SU-DHL-6 (cell line): ENCODE data around the gene INSR.

Experiments used
- H2AFZ ChIP-seq: fragments of 200-600 bp; sonication (generic); 2 replicates; pipeline ENCODE4 v1.6.1; 2014; ENCODE audit warnings: low read depth, mild to moderate bottlenecking, moderate library complexity, mixed read lengths, antibody characterized with exemption, low read length; ENCODE audit not compliant: severe bottlenecking
- H3F3A ChIP-seq: fragments of 200-600 bp; shearing (Covaris generic); 2 replicates; pipeline ENCODE4 v1.6.0; 2016; ENCODE audit warnings: antibody characterized with exemption, mild to moderate bottlenecking; ENCODE audit not compliant: insufficient read depth
- H3K27ac ChIP-seq: fragments of 200-600 bp; sonication (generic); 2 replicates; pipeline ENCODE4 v1.5.1; 2016; ENCODE audit warnings: low read depth, mild to moderate bottlenecking, low read length, moderate library complexity, mixed read lengths
- H3K27me3 ChIP-seq: fragments of 200-600 bp; sonication (generic), shearing (Covaris generic); 2 replicates; pipeline ENCODE4 v1.6.0; 2014; ENCODE audit warnings: mild to moderate bottlenecking, low read length
- H3K36me3 ChIP-seq: fragments of 200-600 bp; sonication (generic); 2 replicates; pipeline ENCODE4 v1.6.1; 2014; ENCODE audit warnings: mild to moderate bottlenecking, low read length, mixed read lengths
- H3K4me2 ChIP-seq: fragments of 300-600, 200-600 bp; shearing (Covaris generic), sonication (generic); 2 replicates; pipeline ENCODE4 v1.6.0; 2014; ENCODE audit warnings: low read length, low read depth, mild to moderate bottlenecking; ENCODE audit not compliant: poor library complexity, severe bottlenecking
- H3K4me3 ChIP-seq: fragments of 200-600 bp; sonication (generic); 2 replicates; pipeline ENCODE4 v1.5.1; 2014; ENCODE audit warnings: antibody characterized with exemption, low read length, mild to moderate bottlenecking, mixed read lengths; ENCODE audit not compliant: insufficient read depth, poor library complexity, severe bottlenecking
- H3K79me2 ChIP-seq: fragments of 200-600 bp; sonication (generic); 2 replicates; pipeline ENCODE4 v1.6.1; 2014; ENCODE audit warnings: mild to moderate bottlenecking, low read length, moderate library complexity; ENCODE audit not compliant: insufficient read depth
- H3K9ac ChIP-seq: fragments of 200-600 bp; sonication (generic); 2 replicates; pipeline ENCODE4 v1.7.0; 2014; ENCODE audit warnings: mild to moderate bottlenecking, low read length
- H3K9me2 ChIP-seq: fragments of 200-600 bp; sonication (generic); replicated peaks from 2 replicates; pipeline ENCODE4 v1.6.1; 2014; ENCODE audit warnings: low read length; ENCODE audit not compliant: insufficient read depth
- H3K9me3 ChIP-seq: fragments of 200-600 bp; sonication (generic); 2 replicates; pipeline ENCODE4 v1.6.1; 2014; ENCODE audit warnings: low read length, mixed read lengths; ENCODE audit not compliant: insufficient read depth
- H4K20me1 ChIP-seq: fragments of 200-600 bp; sonication (generic); 2 replicates; pipeline ENCODE4 v1.6.1; 2014; ENCODE audit warnings: low read depth, mild to moderate bottlenecking, antibody characterized with exemption, low read length, moderate library complexity, mixed read lengths
- CTCF ChIP-seq: fragments of 200-600 bp; sonication (generic); IDR thresholded peaks from one replicate; pipeline ENCODE4 v1.5.1; 2017; ENCODE audit warnings: antibody characterized with exemption, mild to moderate bottlenecking, low read length, moderate library complexity; ENCODE audit not compliant: insufficient read depth, poor library complexity, severe bottlenecking
- EZH2phosphoT487 ChIP-seq: fragments of 200-600 bp; sonication (generic), shearing (Covaris generic); conservative IDR thresholded peaks from 2 replicates; pipeline ENCODE4 v1.6.1; 2018; ENCODE audit warnings: mild to moderate bottlenecking, antibody characterized with exemption, low read length, moderate library complexity, mixed read lengths

The INSR gene

GRCh38 chr19:7088999-7089398, 205.2 kb downstream of the INSR start:
- no peak for TF ChIP-seq CTCF
- no peak for TF ChIP-seq EZH2phosphoT487
- peaks cover 4% of the 10 kb centered on the region; the same call in 1 of the 2 replicates for H3F3A ChIP-seq
- peaks cover 13% of the 10 kb centered on the region for H3K36me3 ChIP-seq
- no peak overlapping the region for H3K4me3 ChIP-seq
- no peaks in the 10 kb centered on the region for H3K9me2 ChIP-seq
- H3K79me2 ChIP-seq, result no peaks in the 10 kb centered on the region
- peaks cover 18% of the 10 kb centered on the region for H3K9me3 ChIP-seq
- H3K4me2 ChIP-seq, result no peak overlapping the region
- no peak overlapping the region for H3K9ac ChIP-seq
- no peak overlapping the region for H3K27ac ChIP-seq
- H2AFZ ChIP-seq, result no peak overlapping the region
- H4K20me1 ChIP-seq, result no peaks in the 10 kb centered on the region
- no peaks in the 10 kb centered on the region for H3K27me3 ChIP-seq

DNA sequence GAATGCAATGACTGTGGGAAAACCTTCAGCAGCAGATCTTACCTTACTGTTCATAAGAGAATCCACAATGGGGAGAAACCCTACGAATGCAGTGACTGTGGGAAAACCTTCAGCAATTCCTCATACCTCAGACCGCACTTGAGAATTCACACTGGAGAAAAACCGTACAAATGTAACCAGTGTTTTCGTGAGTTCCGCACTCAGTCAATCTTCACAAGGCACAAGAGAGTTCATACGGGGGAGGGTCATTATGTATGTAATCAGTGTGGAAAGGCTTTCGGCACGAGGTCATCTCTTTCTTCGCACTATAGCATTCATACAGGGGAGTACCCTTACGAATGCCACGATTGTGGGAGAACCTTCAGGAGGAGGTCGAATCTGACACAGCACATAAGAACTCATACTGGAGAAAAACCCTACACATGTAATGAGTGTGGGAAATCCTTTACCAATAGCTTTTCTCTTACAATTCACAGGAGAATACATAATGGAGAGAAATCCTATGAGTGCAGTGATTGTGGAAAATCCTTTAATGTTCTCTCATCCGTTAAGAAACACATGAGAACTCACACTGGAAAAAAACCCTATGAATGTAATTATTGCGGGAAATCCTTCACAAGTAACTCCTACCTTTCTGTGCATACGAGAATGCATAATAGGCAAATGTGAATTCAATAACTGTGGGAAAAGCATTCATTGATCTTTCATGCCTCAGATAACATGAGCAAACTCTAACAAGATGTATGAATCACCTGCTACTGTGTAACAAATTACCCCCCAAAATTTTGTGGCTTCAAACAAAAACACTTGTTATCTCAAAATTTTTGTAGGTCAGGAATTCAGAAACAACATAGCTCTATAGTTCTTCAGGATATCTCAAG, 210.9 kb downstream of the INSR start:
- Histone ChIP-seq H3K9ac (no peak overlapping the region), H3K9me2 (no peaks in the 10 kb centered on the region), H4K20me1 (no peaks in the 10 kb centered on the region), H3K4me2 (no peak overlapping the region), H3K4me3 (no peak overlapping the region), H3F3A (peaks cover 13% of the 10 kb centered on the region), H3K9me3 (peaks cover 63% of the 10 kb centered on the region), H2AFZ (no peak overlapping the region), H3K36me3 (peaks cover 67% of the 10 kb centered on the region), H3K79me2 (no peaks in the 10 kb centered on the region), H3K27me3 (no peaks in the 10 kb centered on the region), H3K27ac (no peak overlapping the region)
- no peak for TF ChIP-seq EZH2phosphoT487
- TF ChIP-seq CTCF, result no peak

GRCh38 chr19:7078008-7078407, 216.2 kb downstream of the INSR start:
- Histone ChIP-seq H3F3A (peaks cover 9% of the 10 kb centered on the region; the same call in 1 of the 2 replicates), H3K36me3 (peaks cover 76% of the 10 kb centered on the region), H3K79me2 (no peaks in the 10 kb centered on the region), H3K27ac (no peak overlapping the region), H3K9me3 (peaks cover 47% of the 10 kb centered on the region; the same call in 1 of the 2 replicates), H3K4me2 (no peak overlapping the region), H3K9me2 (no peaks in the 10 kb centered on the region), H3K27me3 (no peaks in the 10 kb centered on the region), H4K20me1 (no peaks in the 10 kb centered on the region), H3K4me3 (no peak overlapping the region), H2AFZ (no peak overlapping the region), H3K9ac (no peak overlapping the region)
- TF ChIP-seq EZH2phosphoT487 (no peak), CTCF (no peak)
